Gastrocnemius medialis (tissue), 4 donors: ENCODE measurements around the gene FRMD3.

ENCODE experiments used
- CTCF ChIP-seq, 5 experiments: fragments of 450-650 bp in 3 of 5; fragments of 200-600 bp in 2 of 5; sonication (generic) in 2 of 5; IDR thresholded peaks in 4 of 5; conservative IDR thresholded peaks in 1 of 5; 1 replicate in 4 of 5; 2 replicates in 1 of 5; pipeline ENCODE4 v1.5.1; 2016 to 2019; ENCODE audit warnings: antibody characterized with exemption in 5 of 5, mild to moderate bottlenecking in 3 of 5, moderate library complexity in 3 of 5
- POLR2A ChIP-seq, 2 donors: fragments of 450-650 bp; IDR thresholded peaks; one replicate each; pipeline ENCODE4 v1.6.1; 2017; ENCODE audit warnings: antibody characterized with exemption in 2 of 2, mild to moderate bottlenecking in 2 of 2, moderate library complexity in 2 of 2

GRCh38 chr9:83583151-83584014 is 45.2 kb upstream of the FRMD3 start:
- TF ChIP-seq CTCF (IDR thresholded peaks at IDR 0.05 in 4 of 5, conservative IDR thresholded peaks at IDR 0.05 in 1 of 5): peak; percentile 40 to 62 (median 52)
- no peak for TF ChIP-seq POLR2A (IDR thresholded peaks at IDR 0.05)
